CD4-positive, alpha-beta T cell treated with Interleukin-17A for 4 hours (primary cell): ENCODE measurements around the gene ADK.
"Not testable (repeated sequence)": the region's sequence is repeated elsewhere in the genome, so short reads cannot be mapped to it uniquely, and the experiment has no call there.

ENCODE experiments used
- DNase-seq: peaks from one replicate; pipeline ENCODE4 v3.0.0-alpha.2; 2020; ENCODE audit warnings: mixed read lengths

ADK gene

GRCh38 chr10:74434547-74434946 is 283.5 kb downstream of the ADK start:
- DNase-seq, result no peak

GRCh38 chr10:74436523-74437170 is 285.6 kb downstream of the ADK start:
- no peak for DNase-seq

GRCh38 chr10:74437822-74438221 is 286.8 kb downstream of the ADK start:
- no peak for DNase-seq

- DNase-seq, result no peak
Measured at GRCh38 chr10:74439213-74439612, 288.2 kb downstream of the ADK start.

- no peak for DNase-seq
Measured at GRCh38 chr10:74445493-74445892, 294.5 kb downstream of the ADK start.

GRCh38 chr10:74450602-74451001 is 299.6 kb downstream of the ADK start:
- DNase-seq, result no peak

GRCh38 chr10:74451127-74451829 is 300.3 kb downstream of the ADK start:
- DNase-seq, result no peak

GRCh38 chr10:74453169-74453568 is 302.1 kb downstream of the ADK start:
- no peak for DNase-seq

GRCh38 chr10:74457478-74457877 is 306.5 kb downstream of the ADK start:
- DNase-seq, result not testable (repeated sequence)

- DNase-seq, result no peak
Measured at GRCh38 chr10:74460812-74461211, 309.8 kb downstream of the ADK start.

- no peak for DNase-seq
Measured at GRCh38 chr10:74474022-74474713, 323.1 kb downstream of the ADK start.

GRCh38 chr10:74476162-74476706 is 325.2 kb downstream of the ADK start:
- DNase-seq, result not testable (repeated sequence)

- no peak for DNase-seq
Measured at GRCh38 chr10:74480778-74481177, 329.8 kb downstream of the ADK start.

- no peak for DNase-seq
Measured at GRCh38 chr10:74483356-74483755, 332.3 kb downstream of the ADK start.

GRCh38 chr10:74485283-74485682 is 334.3 kb downstream of the ADK start:
- DNase-seq, result no peak

GRCh38 chr10:74486659-74487058 is 335.6 kb downstream of the ADK start:
- no peak for DNase-seq

- no peak for DNase-seq
Measured at GRCh38 chr10:74488907-74489306, 337.9 kb downstream of the ADK start.

- DNase-seq, result no peak
Measured at GRCh38 chr10:74490551-74490950, 339.5 kb downstream of the ADK start.

- DNase-seq, result no peak
Measured at GRCh38 chr10:74491014-74491413, 340.0 kb downstream of the ADK start.

- not testable (repeated sequence) for DNase-seq
Measured at GRCh38 chr10:74496276-74496675, 345.3 kb downstream of the ADK start.

GRCh38 chr10:74498664-74499063 is 347.6 kb downstream of the ADK start:
- not testable (repeated sequence) for DNase-seq

- no peak for DNase-seq
Measured at GRCh38 chr10:74500026-74500704, 349.1 kb downstream of the ADK start.

- DNase-seq, result no peak
Measured at GRCh38 chr10:74500816-74501215, 349.8 kb downstream of the ADK start.
